K562 (cell line): Measurements from ENCODE around the gene TTC23L. TPM values are rescaled to one million over a fixed set of nuclear protein-coding genes. Genes with fewer than 3 reads are reported as not detected.

Experiments used
- ARHGAP35 ChIP-seq: fragments of 450-650 bp; IDR thresholded peaks from 2 replicates; pipeline ENCODE4 v1.6.1; 2018; ENCODE audit not compliant: partially characterized antibody
- C11orf30 ChIP-seq: fragments of 450-650 bp; IDR thresholded peaks from 2 replicates; pipeline ENCODE4 v1.6.1; 2016; ENCODE audit warnings: low read depth, mild to moderate bottlenecking
- CEBPB ChIP-seq: fragments of 450-650 bp; IDR thresholded peaks from 2 replicates; pipeline ENCODE4 v1.6.1; 2016; ENCODE audit warnings: missing genetic modification characterization, missing compliant biosample characterization
- EP300 ChIP-seq: IDR thresholded peaks from 2 replicates; pipeline ENCODE4 v1.6.1; 2012; ENCODE audit warnings: low read length, improper control_type of control experiment
- FOXM1 ChIP-seq, 2 experiments: fragments of 450-650 bp in 1 of 2; sonication (generic) in 1 of 2; formaldehyde crosslinking in 1 of 2; IDR thresholded peaks; 2 replicates each; pipeline versions ENCODE4 v1.6.1 to v1.9.0; 2017 to 2022; ENCODE audit warnings: low read depth in 2 of 2, mild to moderate bottlenecking in 2 of 2, missing genetic modification reagents in 1 of 2, moderate library complexity in 1 of 2
- GTF2F1 ChIP-seq: IDR thresholded peaks from 2 replicates; pipeline ENCODE4 v1.6.1; 2011; ENCODE audit warnings: low read depth, low read length, improper control_type of control experiment
- ILF3 ChIP-seq: fragments of 450-650 bp; IDR thresholded peaks from 2 replicates; pipeline ENCODE4 v1.6.1; 2018; ENCODE audit warnings: antibody characterized with exemption, mild to moderate bottlenecking, moderate library complexity, borderline replicate concordance
- MAFF ChIP-seq: IDR thresholded peaks from 2 replicates; pipeline ENCODE4 v1.6.1; 2012; ENCODE audit warnings: low read length, improper control_type of control experiment
- MTA1 ChIP-seq: fragments of 450-650 bp; IDR thresholded peaks from 2 replicates; pipeline ENCODE4 v1.6.1; 2017; ENCODE audit warnings: borderline replicate concordance
- NFE2 ChIP-seq: IDR thresholded peaks from 2 replicates; pipeline ENCODE4 v1.6.1; 2014; ENCODE audit warnings: antibody characterized with exemption, low read depth
- SRSF9 ChIP-seq: fragments of 200-400 bp; formaldehyde crosslinking; IDR thresholded peaks from 2 replicates; pipeline ENCODE4 v1.6.1; 2017; ENCODE audit warnings: low read depth, low read length, borderline replicate concordance
- ZKSCAN3 ChIP-seq: fragments of 250-450 bp; sonication (Bioruptor Pico); IDR thresholded peaks from 2 replicates; pipeline ENCODE4 v1.4.0; 2020
- polyA plus RNA-seq, 8 experiments: library from polyadenylated mRNA; depleted of rRNA in 4 of 8; stranded (reverse) in 5 of 8; unstranded in 3 of 8; fragments of >200 nt; fragmentation: Nextera tagmentation in 2 of 8; fragmentation: Illumina TruSeq in 1 of 8; extraction: Ambion mirVana in 2 of 8; extraction: Trizol in 1 of 8; gene quantifications; 2 replicates each; pipeline versions ENCODE4 v1.2.1 to v1.2.3, GENCODE V29; 2011 to 2014; ENCODE audit warnings: inconsistent platforms in 1 of 8, missing spikeins in 1 of 8
- total RNA-seq, 7 experiments: library from RNA; depleted of rRNA in 6 of 7; stranded (reverse); fragments of >200 nt in 6 of 7; fragmentation: Illumina TruSeq in 2 of 7; extraction: Trizol in 2 of 7; gene quantifications; 2 replicates each; pipeline versions ENCODE4 v1.2.1 to v1.2.3, GENCODE V29; 2011 to 2021; ENCODE audit warnings: low replicate concordance in 1 of 7
- TF ChIP-seq, protein P1 (sequence below): fragments of 250-450 bp; sonication (Bioruptor Pico); IDR thresholded peaks from 2 replicates; pipeline ENCODE4 v1.5.0; 2021; ENCODE audit warnings: mild to moderate bottlenecking, moderate library complexity
- TF ChIP-seq, protein P2 (sequence below): fragments of 450-650 bp; IDR thresholded peaks from 2 replicates; pipeline ENCODE4 v1.6.1; 2016; ENCODE audit warnings: mild to moderate bottlenecking, moderate library complexity

TTC23L gene
- total and polyA plus RNA-seq, 9 of the 15 experiments (the other 6 are each of a cell fraction or from before 2014, with no cell fraction given): 0.03 to 0.32 (median 0.14) TPM; not detected in 2

DNA sequence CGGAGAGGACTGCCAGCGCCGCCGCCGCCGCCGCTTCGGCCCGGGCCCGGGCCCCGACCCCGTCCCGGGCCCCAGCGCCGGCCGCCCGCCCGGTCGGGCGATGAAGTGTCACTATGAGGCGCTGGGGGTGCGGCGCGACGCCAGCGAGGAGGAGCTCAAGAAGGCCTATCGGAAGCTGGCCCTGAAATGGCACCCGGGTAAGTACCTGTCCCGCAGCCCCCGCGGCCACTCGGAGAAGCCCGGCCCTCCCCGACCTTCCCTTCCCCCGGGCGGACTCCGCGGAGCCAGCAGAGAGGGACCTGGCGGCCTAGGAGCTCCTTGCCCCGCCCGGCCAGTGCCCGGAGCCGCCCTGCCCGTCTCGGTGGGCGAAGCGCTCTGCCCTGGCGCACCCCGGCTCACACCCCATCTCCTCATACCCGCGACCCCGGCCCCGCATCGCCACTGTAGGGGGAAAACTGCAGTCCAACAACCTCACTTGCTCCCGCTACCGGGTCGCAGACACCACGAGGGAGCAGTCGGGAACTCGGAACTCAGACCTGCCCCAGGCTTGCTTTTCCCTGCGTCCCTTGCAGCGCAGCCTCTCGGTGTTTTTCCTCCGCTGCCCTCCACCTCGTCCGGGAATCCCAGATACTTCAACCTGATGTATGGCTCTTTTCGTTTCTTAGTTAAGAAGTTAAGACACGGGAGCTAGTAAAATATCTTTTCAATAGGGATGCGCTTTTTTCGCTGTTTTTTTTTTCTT lies 90.9 kb downstream of the TTC23L start (continued):
- TF ChIP-seq NFE2 (no peak), EP300 (no peak), ZKSCAN3 (no peak), FOXM1 (IDR thresholded peaks at IDR 0.05; ENCODE audit: low read depth) (no peak), FOXM1 (CRISPR knock-in tag; IDR thresholded peaks at IDR 0.05; ENCODE audit: low read depth) (0 out of 2 replicates have a peak, but pooled peaks have one; percentile 52), ARHGAP35 (no peak), CEBPB (tag) (no peak), ILF3 (no peak), MTA1 (no peak), SRSF9 (no peak), C11orf30 (no peak), GTF2F1 (no peak), MAFF (no peak)
- TF ChIP-seq, protein P1, sequence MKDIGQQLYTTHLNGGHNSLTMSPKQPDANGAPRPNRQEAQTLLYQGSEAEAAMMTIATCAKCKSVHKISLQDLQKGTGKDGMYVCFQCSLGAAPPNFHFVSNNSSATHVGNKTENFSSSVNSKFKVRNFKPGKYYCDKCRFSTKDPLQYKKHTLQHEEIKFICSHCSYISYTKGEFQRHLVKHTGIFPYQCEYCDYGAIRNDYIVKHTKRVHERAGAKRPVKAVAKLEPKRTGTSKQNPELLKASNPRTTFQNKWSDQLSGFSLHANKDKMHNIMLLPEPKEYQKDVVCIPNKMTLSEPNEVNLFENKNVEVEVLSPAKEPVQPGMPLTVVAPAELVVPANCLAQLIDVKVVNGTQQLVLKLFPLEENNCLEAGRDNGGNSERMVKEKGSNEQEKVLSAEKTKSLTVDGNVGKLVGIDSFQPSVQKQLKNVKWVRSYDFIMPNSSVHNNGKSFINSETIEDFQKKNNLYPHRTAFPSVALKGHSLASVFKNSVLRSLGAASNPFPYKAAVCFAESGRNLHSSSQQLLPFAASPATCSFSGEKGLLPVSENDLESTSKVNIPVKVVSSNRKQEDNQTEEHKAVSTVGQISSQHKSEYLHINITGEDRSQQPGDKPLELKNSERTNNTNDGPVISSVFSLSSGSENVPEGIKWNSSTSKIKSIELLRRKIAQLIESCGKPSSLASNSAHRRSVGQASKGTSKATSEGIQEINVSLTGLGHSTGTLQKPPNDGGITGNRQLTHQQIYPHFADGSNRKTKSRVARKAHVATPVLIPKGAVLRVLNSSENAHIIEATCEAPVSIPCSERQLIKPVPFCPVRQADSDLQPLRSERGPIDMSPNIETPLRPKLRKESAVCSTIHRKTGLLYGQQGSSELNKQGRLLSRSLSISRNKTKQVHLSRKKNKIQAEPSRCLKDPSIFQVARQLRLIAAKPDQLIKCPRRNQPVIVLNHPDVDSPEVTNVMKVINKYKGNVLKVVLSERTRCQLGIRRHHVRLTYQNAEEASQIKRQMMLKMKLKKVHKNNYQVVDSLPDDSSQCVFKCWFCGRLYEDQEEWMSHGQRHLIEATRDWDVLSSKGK (CRISPR knock-in tag): no peak
- TF ChIP-seq, protein P2, sequence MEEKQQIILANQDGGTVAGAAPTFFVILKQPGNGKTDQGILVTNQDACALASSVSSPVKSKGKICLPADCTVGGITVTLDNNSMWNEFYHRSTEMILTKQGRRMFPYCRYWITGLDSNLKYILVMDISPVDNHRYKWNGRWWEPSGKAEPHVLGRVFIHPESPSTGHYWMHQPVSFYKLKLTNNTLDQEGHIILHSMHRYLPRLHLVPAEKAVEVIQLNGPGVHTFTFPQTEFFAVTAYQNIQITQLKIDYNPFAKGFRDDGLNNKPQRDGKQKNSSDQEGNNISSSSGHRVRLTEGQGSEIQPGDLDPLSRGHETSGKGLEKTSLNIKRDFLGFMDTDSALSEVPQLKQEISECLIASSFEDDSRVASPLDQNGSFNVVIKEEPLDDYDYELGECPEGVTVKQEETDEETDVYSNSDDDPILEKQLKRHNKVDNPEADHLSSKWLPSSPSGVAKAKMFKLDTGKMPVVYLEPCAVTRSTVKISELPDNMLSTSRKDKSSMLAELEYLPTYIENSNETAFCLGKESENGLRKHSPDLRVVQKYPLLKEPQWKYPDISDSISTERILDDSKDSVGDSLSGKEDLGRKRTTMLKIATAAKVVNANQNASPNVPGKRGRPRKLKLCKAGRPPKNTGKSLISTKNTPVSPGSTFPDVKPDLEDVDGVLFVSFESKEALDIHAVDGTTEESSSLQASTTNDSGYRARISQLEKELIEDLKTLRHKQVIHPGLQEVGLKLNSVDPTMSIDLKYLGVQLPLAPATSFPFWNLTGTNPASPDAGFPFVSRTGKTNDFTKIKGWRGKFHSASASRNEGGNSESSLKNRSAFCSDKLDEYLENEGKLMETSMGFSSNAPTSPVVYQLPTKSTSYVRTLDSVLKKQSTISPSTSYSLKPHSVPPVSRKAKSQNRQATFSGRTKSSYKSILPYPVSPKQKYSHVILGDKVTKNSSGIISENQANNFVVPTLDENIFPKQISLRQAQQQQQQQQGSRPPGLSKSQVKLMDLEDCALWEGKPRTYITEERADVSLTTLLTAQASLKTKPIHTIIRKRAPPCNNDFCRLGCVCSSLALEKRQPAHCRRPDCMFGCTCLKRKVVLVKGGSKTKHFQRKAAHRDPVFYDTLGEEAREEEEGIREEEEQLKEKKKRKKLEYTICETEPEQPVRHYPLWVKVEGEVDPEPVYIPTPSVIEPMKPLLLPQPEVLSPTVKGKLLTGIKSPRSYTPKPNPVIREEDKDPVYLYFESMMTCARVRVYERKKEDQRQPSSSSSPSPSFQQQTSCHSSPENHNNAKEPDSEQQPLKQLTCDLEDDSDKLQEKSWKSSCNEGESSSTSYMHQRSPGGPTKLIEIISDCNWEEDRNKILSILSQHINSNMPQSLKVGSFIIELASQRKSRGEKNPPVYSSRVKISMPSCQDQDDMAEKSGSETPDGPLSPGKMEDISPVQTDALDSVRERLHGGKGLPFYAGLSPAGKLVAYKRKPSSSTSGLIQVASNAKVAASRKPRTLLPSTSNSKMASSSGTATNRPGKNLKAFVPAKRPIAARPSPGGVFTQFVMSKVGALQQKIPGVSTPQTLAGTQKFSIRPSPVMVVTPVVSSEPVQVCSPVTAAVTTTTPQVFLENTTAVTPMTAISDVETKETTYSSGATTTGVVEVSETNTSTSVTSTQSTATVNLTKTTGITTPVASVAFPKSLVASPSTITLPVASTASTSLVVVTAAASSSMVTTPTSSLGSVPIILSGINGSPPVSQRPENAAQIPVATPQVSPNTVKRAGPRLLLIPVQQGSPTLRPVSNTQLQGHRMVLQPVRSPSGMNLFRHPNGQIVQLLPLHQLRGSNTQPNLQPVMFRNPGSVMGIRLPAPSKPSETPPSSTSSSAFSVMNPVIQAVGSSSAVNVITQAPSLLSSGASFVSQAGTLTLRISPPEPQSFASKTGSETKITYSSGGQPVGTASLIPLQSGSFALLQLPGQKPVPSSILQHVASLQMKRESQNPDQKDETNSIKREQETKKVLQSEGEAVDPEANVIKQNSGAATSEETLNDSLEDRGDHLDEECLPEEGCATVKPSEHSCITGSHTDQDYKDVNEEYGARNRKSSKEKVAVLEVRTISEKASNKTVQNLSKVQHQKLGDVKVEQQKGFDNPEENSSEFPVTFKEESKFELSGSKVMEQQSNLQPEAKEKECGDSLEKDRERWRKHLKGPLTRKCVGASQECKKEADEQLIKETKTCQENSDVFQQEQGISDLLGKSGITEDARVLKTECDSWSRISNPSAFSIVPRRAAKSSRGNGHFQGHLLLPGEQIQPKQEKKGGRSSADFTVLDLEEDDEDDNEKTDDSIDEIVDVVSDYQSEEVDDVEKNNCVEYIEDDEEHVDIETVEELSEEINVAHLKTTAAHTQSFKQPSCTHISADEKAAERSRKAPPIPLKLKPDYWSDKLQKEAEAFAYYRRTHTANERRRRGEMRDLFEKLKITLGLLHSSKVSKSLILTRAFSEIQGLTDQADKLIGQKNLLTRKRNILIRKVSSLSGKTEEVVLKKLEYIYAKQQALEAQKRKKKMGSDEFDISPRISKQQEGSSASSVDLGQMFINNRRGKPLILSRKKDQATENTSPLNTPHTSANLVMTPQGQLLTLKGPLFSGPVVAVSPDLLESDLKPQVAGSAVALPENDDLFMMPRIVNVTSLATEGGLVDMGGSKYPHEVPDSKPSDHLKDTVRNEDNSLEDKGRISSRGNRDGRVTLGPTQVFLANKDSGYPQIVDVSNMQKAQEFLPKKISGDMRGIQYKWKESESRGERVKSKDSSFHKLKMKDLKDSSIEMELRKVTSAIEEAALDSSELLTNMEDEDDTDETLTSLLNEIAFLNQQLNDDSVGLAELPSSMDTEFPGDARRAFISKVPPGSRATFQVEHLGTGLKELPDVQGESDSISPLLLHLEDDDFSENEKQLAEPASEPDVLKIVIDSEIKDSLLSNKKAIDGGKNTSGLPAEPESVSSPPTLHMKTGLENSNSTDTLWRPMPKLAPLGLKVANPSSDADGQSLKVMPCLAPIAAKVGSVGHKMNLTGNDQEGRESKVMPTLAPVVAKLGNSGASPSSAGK: no peak
